H54 (cell line): ENCODE data around the gene RBM18.

Experiments used
- DNase-seq: peaks from one replicate; pipeline ENCODE4 v3.0.0; 2011; ENCODE audit warnings: low spot score, mixed read lengths; ENCODE audit not compliant: insufficient read length
- FAIRE-seq: peaks from 3 replicates; lab custom pipeline; 2011; peaks lifted over from hg19 to GRCh38; lab: Jason Lieb, UNC
- POLR2A ChIP-seq: IDR thresholded peaks from 2 replicates; pipeline ENCODE4 v1.6.1; 2011; ENCODE audit warnings: low read depth, mild to moderate bottlenecking, low read length

The RBM18 gene

GRCh38 chr9:122236681-122237080, 28.0 kb downstream of the RBM18 start:
- peak; percentile 41 for DNase-seq
- no peak for FAIRE-seq
- TF ChIP-seq POLR2A: no peak

GRCh38 chr9:122234022-122234748, 30.5 kb downstream of the RBM18 start:
- no peak for TF ChIP-seq POLR2A
- FAIRE-seq: no peak
- DNase-seq: no peak

GRCh38 chr9:122232796-122233306, 31.8 kb downstream of the RBM18 start:
- no peak for FAIRE-seq
- no peak for TF ChIP-seq POLR2A
- DNase-seq: no peak

- DNase-seq (no peak), FAIRE-seq (no peak)
- no peak for TF ChIP-seq POLR2A
Observed at GRCh38 chr9:122229485-122229837, 35.2 kb downstream of the RBM18 start.

GRCh38 chr9:122228568-122229484, 35.8 kb downstream of the RBM18 start, which contains the start of gene LHX6:
Gene LHX6 (minus strand): TSS chr9:122228957. CDS start chr9:122228740, 217 bp downstream.
- FAIRE-seq (no peak), DNase-seq (peak; percentile 88)
- no peak for TF ChIP-seq POLR2A

GRCh38 chr9:122228191-122228567, 36.5 kb downstream of the RBM18 start:
- FAIRE-seq: no peak
- no peak for TF ChIP-seq POLR2A

GRCh38 chr9:122227575-122227900, 37.1 kb downstream of the RBM18 start:
- no peak for FAIRE-seq
- TF ChIP-seq POLR2A: no peak
- no peak for DNase-seq

More at GRCh38 chr9:122228191-122228567, 36.5 kb downstream of the RBM18 start:
- DNase-seq: no peak

GRCh38 chr9:122226758-122227574, 37.7 kb downstream of the RBM18 start:
- no peak for DNase-seq
- TF ChIP-seq POLR2A: no peak
- FAIRE-seq: no peak

GRCh38 chr9:122226142-122226757, 38.4 kb downstream of the RBM18 start:
- FAIRE-seq (no peak), DNase-seq (no peak)
- TF ChIP-seq POLR2A: no peak

GRCh38 chr9:122225312-122226141, 39.1 kb downstream of the RBM18 start:
- FAIRE-seq (no peak), DNase-seq (no peak)
- no peak for TF ChIP-seq POLR2A

- DNase-seq (no peak), FAIRE-seq (no peak)
- TF ChIP-seq POLR2A: no peak
Observed at GRCh38 chr9:122223435-122223834, 41.2 kb downstream of the RBM18 start.

- TF ChIP-seq POLR2A: no peak
- FAIRE-seq: no peak
- DNase-seq: no peak
Observed at GRCh38 chr9:122222791-122223190, 41.8 kb downstream of the RBM18 start.
